Natural killer cell (primary cell): ENCODE data around the gene SCYL1. TPM values are rescaled to one million over a fixed set of nuclear protein-coding genes. Genes with fewer than 3 reads are reported as not detected.
A peak's percentile ranks its signal among the peaks of the same experiment; 100 is the strongest.

Experiments used
- ATAC-seq, 3 donors: fragments of 150-1000 bp in 2 of 3; fragments of 200-7000 bp in 1 of 3; cut with Tn5 transposase; 1 replicate in 1 of 3; 2 replicates in 2 of 3; pipeline ENCODE4 v1.10.0; 2021; ENCODE audit warnings: mild to moderate bottlenecking in 2 of 3, moderate library complexity in 2 of 3
- DNase-seq, 2 donors: peaks; one replicate each; pipeline versions ENCODE4 v3.0.0 to v3.0.0-alpha.2; 2013 to 2021; ENCODE audit warnings: mixed read lengths in 1 of 2
- H3K27ac ChIP-seq: one replicate; pipeline ENCODE4 v1.5.1; 2013; ENCODE audit warnings: mild to moderate bottlenecking, low read length
- H3K27me3 ChIP-seq: one replicate; pipeline ENCODE4 v1.6.1; 2013; ENCODE audit warnings: low read length; ENCODE audit not compliant: control insufficient read depth, insufficient read depth
- H3K36me3 ChIP-seq: one replicate; pipeline ENCODE4 v1.6.1; 2013; ENCODE audit warnings: low read length; ENCODE audit not compliant: control insufficient read depth, insufficient read depth
- H3K4me1 ChIP-seq: one replicate; pipeline ENCODE4 v1.6.1; 2013; ENCODE audit warnings: low read length; ENCODE audit not compliant: control insufficient read depth, insufficient read depth
- H3K4me3 ChIP-seq: one replicate; pipeline ENCODE4 v1.5.1; 2013; ENCODE audit warnings: low read length
- H3K9me3 ChIP-seq: one replicate; pipeline ENCODE4 v1.6.1; 2013; ENCODE audit warnings: low read length; ENCODE audit not compliant: control insufficient read depth, insufficient read depth
- H3K27ac Mint-ChIP-seq, 2 donors: one replicate each; pipeline ENCODE4 v1.8.0; 2022; ENCODE audit warnings: mild to moderate bottlenecking in 2 of 2, mixed read lengths in 2 of 2, moderate library complexity in 1 of 2
- H3K27me3 Mint-ChIP-seq, 2 donors: one replicate each; pipeline ENCODE4 v1.8.0; 2022; ENCODE audit warnings: low read depth in 2 of 2, mixed read lengths in 2 of 2
- H3K36me3 Mint-ChIP-seq: one replicate; pipeline ENCODE4 v1.8.0; 2022; ENCODE audit warnings: mixed read lengths
- H3K4me1 Mint-ChIP-seq, 2 donors: one replicate each; pipeline ENCODE4 v1.8.0; 2022; ENCODE audit warnings: mixed read lengths in 2 of 2
- H3K4me3 Mint-ChIP-seq: one replicate; pipeline ENCODE4 v1.8.0; 2022; ENCODE audit warnings: mild to moderate bottlenecking, moderate library complexity, mixed read lengths
- H3K9me3 Mint-ChIP-seq, 2 donors: one replicate each; pipeline ENCODE4 v1.8.0; 2022; ENCODE audit warnings: mixed read lengths in 2 of 2
- CTCF ChIP-seq: fragments of 200-600 bp; IDR thresholded peaks from one replicate; pipeline ENCODE4 v1.8.0; 2022; ENCODE audit warnings: antibody characterized with exemption
- WGBS: methylation state at CpG from one replicate; pipeline ENCODE4 v1.1.7; 2013; ENCODE audit warnings: missing lambda C conversion rate; ENCODE audit not compliant: insufficient coverage; 5-methylcytosine and 5-hydroxymethylcytosine counted together
- intact Hi-C: fragments of 100-400 bp; cut with micrococcal nuclease; formaldehyde crosslinking; loops from one replicate; pipeline ENCODE4 v1.14.2; 2022
- total RNA-seq, 4 donors: library from RNA; stranded (reverse); fragments of 120-200 nt in 1 of 4; gene quantifications; one replicate each; pipeline versions ENCODE4 v1.2.3 to v1.2.4, GENCODE V29; 2013 to 2022

The SCYL1 gene
- total RNA-seq, 3 donors from 2014 or later (not counting 1 experiment from before 2014, with no cell fraction given) = 61.7 to 79.9 (median 71.3) TPM

DNA sequence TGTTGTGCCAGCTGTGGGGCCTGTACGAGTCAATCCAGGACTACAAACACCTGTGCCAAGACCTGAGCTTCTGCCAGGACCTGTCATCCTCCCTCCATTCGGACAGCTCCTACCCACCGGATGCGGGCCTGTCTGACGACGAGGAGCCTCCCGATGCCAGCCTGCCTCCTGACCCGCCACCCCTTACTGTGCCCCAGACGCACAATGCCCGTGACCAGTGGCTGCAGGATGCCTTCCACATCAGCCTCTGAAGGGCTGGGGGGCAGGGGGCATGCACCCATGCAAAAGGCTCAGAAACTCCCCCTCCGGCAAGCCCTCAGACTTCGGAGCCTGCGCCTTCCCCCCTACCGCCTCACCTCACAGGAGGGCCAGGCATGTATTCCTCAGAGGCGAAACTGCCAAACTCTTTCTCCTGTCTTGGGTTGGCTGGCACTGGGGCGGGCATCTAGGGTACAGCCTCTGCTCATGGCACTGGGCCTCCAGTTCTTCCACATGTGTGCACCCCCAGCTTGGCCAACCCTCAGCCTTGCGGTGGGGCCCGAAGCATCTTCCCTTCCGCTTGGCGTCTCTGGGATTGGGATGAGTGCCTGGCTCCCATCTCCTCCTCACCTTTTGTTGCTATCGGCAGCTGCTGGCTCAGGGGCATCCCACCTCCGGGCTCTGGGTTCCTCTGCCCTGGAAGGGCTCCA lies 48.7 kb downstream of the SCYL1 start:
- Mint-ChIP-seq H3K4me3 (peak overlapping the region; percentile 95), H3K27ac (peak overlapping the region; percentile 97 to 99), H3K27me3 (no peaks in the 10 kb centered on the region), H3K36me3 (no peaks in the 10 kb centered on the region), H3K9me3 (no peaks in the 10 kb centered on the region), H3K4me1 (peaks cover 68 to 89% of the 10 kb centered on the region in 2 donors)
- Histone ChIP-seq H3K36me3 (peaks cover 7% of the 10 kb centered on the region), H3K4me3 (peak overlapping the region; percentile 45), H3K27me3 (no peaks in the 10 kb centered on the region), H3K4me1 (peaks cover 80% of the 10 kb centered on the region), H3K9me3 (no peaks in the 10 kb centered on the region), H3K27ac (peak overlapping the region; percentile 91)
- peak in 1 of 2 donors; percentile 45 for DNase-seq
- 33% methylated on average over 22 of the region's 22 CpGs for WGBS
- ATAC-seq = no peak
- intact Hi-C loops = loop anchor here (1.0 to 5.0 kb wide), 4 partner anchors 33 to 186 kb away; partner anchors contain the start of genes FRMD8, MAP3K11 and PCNX3
- no peak for TF ChIP-seq CTCF

DNA sequence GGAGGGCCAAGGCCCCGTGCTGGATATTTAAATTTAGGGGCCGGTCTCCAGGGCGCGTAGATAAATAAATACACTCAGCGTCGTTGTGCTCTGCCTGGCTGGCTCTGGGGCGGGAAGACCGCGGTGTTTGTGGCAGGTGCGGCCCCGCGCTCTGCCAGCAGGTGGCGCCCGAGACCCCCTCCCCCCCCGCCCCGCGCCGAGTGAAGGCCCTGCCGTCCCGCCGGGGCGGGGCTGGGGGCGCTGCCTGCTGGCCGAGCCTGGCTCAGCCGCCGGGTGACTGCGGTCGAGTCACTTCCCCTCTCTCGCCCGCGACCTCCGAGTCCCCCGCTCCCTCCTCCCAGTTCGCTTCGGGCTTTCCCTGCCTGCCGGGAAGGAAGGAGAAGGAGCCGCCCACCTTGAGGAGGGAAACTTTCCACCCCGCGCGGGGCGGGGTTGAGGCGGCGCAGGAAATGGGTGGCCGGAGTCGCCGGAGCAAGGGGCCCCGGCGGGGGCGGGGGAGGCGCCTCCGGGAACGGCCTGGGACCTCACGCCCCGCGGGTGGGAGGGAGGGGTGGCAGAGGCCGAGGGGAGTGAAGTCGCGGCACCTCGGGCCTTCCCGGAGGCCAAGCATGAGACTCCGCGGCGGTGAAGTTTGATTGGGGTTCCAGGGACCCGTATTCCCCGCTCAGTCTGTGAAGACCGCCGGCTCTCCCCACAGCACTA lies 49.4 kb downstream of the SCYL1 start:
- Mint-ChIP-seq H3K4me3 (peak overlapping the region; percentile 95), H3K4me1 (peaks cover 64 to 89% of the 10 kb centered on the region in 2 donors), H3K9me3 (no peaks in the 10 kb centered on the region), H3K36me3 (no peaks in the 10 kb centered on the region), H3K27ac (peak overlapping the region; percentile 97 to 99), H3K27me3 (no peaks in the 10 kb centered on the region)
- ATAC-seq (peak; percentile 30 to 64 (median 46)), DNase-seq (peak; percentile 85 to 93)
- peak; percentile 79 for TF ChIP-seq CTCF
- Histone ChIP-seq H3K27ac (peak overlapping the region; percentile 91), H3K4me3 (peak overlapping the region; percentile 55), H3K9me3 (no peaks in the 10 kb centered on the region), H3K36me3 (peaks cover 6% of the 10 kb centered on the region), H3K4me1 (peaks cover 72% of the 10 kb centered on the region), H3K27me3 (no peaks in the 10 kb centered on the region)
- intact Hi-C loops = loop anchor here (1.0 to 5.0 kb wide), 4 partner anchors 34 to 187 kb away; partner anchors contain the start of genes FRMD8, MAP3K11 and PCNX3
- under 1% methylated on average over 66 of the region's 67 CpGs for WGBS

- H3K4me1 Mint-ChIP-seq = peaks cover 57 to 83% of the 10 kb centered on the region in 2 donors
- Histone ChIP-seq H3K36me3 (peaks cover 13% of the 10 kb centered on the region), H3K4me1 (peaks cover 67% of the 10 kb centered on the region), H3K27ac (peak overlapping the region; percentile 83), H3K4me3 (peak overlapping the region; percentile 55), H3K9me3 (no peaks in the 10 kb centered on the region), H3K27me3 (no peaks in the 10 kb centered on the region)
- H3K36me3 Mint-ChIP-seq = no peaks in the 10 kb centered on the region
- no peaks in the 10 kb centered on the region for H3K27me3 Mint-ChIP-seq
- peak overlapping the region; percentile 97 to 99 for H3K27ac Mint-ChIP-seq
- peak overlapping the region; percentile 91 for H3K4me3 Mint-ChIP-seq
- no peaks in the 10 kb centered on the region for H3K9me3 Mint-ChIP-seq
- no peak for ATAC-seq
- 3% methylated on average over 28 of the region's 28 CpGs for WGBS
- DNase-seq = peak in 1 of 2 donors; percentile 78
- intact Hi-C loops = loop anchor here (1.0 to 5.0 kb wide), 5 partner anchors 13 to 188 kb away; partner anchors contain the start of genes FRMD8, MAP3K11 and PCNX3
- TF ChIP-seq CTCF = no peak
Measured at GRCh38 chr11:65574811-65575567, 50.1 kb downstream of the SCYL1 start.
